ENCODE data around the gene MORN3. TPM values are rescaled to one million over a fixed set of nuclear protein-coding genes. Genes with fewer than 3 reads are reported as not detected.

Gene MORN3
- total RNA-seq, 1 experiment from 2014 or later, result 0.76 TPM

- intact Hi-C loops (cut with micrococcal nuclease; ENCODE audit: unreplicated experiment), result no loop called here
- Mint-ChIP-seq H3K27me3 (ENCODE audit: unreplicated experiment) (no peaks in the 10 kb centered on the region), H3K4me1 (ENCODE audit: low read depth, unreplicated experiment) (peaks cover 41% of the 10 kb centered on the region), H3K9me3 (ENCODE audit: low read depth, unreplicated experiment) (no peaks in the 10 kb centered on the region), H3K27ac (ENCODE audit: unreplicated experiment) (no peak overlapping the region), H3K4me3 (ENCODE audit: low read depth, unreplicated experiment) (no peak overlapping the region), H3K36me3 (ENCODE audit: insufficient read depth, unreplicated experiment) (peaks cover 23% of the 10 kb centered on the region)
- TF ChIP-seq, protein P1, sequence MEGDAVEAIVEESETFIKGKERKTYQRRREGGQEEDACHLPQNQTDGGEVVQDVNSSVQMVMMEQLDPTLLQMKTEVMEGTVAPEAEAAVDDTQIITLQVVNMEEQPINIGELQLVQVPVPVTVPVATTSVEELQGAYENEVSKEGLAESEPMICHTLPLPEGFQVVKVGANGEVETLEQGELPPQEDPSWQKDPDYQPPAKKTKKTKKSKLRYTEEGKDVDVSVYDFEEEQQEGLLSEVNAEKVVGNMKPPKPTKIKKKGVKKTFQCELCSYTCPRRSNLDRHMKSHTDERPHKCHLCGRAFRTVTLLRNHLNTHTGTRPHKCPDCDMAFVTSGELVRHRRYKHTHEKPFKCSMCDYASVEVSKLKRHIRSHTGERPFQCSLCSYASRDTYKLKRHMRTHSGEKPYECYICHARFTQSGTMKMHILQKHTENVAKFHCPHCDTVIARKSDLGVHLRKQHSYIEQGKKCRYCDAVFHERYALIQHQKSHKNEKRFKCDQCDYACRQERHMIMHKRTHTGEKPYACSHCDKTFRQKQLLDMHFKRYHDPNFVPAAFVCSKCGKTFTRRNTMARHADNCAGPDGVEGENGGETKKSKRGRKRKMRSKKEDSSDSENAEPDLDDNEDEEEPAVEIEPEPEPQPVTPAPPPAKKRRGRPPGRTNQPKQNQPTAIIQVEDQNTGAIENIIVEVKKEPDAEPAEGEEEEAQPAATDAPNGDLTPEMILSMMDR (IDR thresholded peaks at IDR 0.05; ENCODE audit: unreplicated experiment), result no peak
- CTCF ChIA-PET, result no interaction called here
- no peak for DNase-seq
- no TSS peak for BruUV-seq (replicated peaks)
Observed at GRCh38 chr12:121632069-121632970, 37.1 kb downstream of the MORN3 start.

DNA sequence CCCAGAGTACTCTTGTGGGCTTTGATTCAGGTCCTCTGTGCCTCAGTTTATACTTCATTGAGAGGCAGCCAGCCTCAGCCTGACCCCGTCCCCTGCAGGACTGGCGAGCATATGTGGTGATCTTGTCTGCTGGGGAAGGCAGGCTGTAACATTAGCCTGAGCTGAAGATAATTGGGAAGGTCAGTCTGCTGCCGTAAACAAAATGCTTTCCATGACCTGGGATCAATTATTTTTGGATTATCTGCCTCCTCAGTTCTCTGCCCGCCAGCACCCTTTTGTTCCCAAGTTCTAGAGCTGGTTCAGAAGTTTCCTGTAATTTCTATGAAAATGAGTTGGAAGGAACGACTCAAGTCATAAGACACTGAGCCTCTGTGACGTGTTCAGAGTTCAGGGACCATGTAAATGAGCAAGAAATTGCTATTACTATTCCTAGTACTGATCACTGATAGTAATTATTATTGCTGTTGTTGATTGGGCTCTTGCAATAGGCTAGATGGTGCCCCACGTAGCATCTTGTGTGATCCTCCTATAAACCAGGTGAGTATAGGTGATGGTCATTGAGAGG, 38.6 kb downstream of the MORN3 start:
- no peak overlapping the region for H3K27ac Mint-ChIP-seq (ENCODE audit: unreplicated experiment)
- CTCF ChIA-PET, result interaction anchor here (0.7 kb wide), 1 partner anchor 410 kb away, joined by 4 read pairs; no protein-coding TSS in a partner anchor
- H3K9me3 Mint-ChIP-seq (ENCODE audit: low read depth, unreplicated experiment), result no peaks in the 10 kb centered on the region

GRCh38 chr12:121628536-121628935, 40.9 kb downstream of the MORN3 start:
- H3K4me3 Mint-ChIP-seq (ENCODE audit: low read depth, unreplicated experiment), result peak overlapping the region; percentile 76
- no peaks in the 10 kb centered on the region for H3K27me3 Mint-ChIP-seq (ENCODE audit: unreplicated experiment)
- intact Hi-C loops (cut with micrococcal nuclease; ENCODE audit: unreplicated experiment), result loop anchor here (5.0 kb wide), 1 partner anchor 44 kb away; no protein-coding TSS in a partner anchor
- no peaks in the 10 kb centered on the region for H3K9me3 Mint-ChIP-seq (ENCODE audit: low read depth, unreplicated experiment)
- H3K4me1 Mint-ChIP-seq (ENCODE audit: low read depth, unreplicated experiment), result peaks cover 41% of the 10 kb centered on the region
- H3K27ac Mint-ChIP-seq (ENCODE audit: unreplicated experiment), result peak overlapping the region; percentile 67
- TSS peak; percentile 22 for BruUV-seq (replicated peaks)
- TF ChIP-seq, protein P1 (IDR thresholded peaks at IDR 0.05; ENCODE audit: unreplicated experiment), result no peak
- CTCF ChIA-PET, result interaction anchor here (0.7 to 5.1 kb wide), 5 partner anchors 16 to 568 kb away, joined by 3 to 61 read pairs (median 9); partner anchors contain the start of gene MORN3
- peaks cover 39% of the 10 kb centered on the region for H3K36me3 Mint-ChIP-seq (ENCODE audit: insufficient read depth, unreplicated experiment)
- no peak for DNase-seq

More for the DNA sequence above, 38.6 kb downstream of the MORN3 start:
- TF ChIP-seq, protein P1 (IDR thresholded peaks at IDR 0.05; ENCODE audit: unreplicated experiment), result no peak
- no peak overlapping the region for H3K4me3 Mint-ChIP-seq (ENCODE audit: low read depth, unreplicated experiment)
- no peaks in the 10 kb centered on the region for H3K27me3 Mint-ChIP-seq (ENCODE audit: unreplicated experiment)
- DNase-seq, result no peak
- H3K36me3 Mint-ChIP-seq (ENCODE audit: insufficient read depth, unreplicated experiment), result peaks cover 35% of the 10 kb centered on the region
- peaks cover 41% of the 10 kb centered on the region for H3K4me1 Mint-ChIP-seq (ENCODE audit: low read depth, unreplicated experiment)
- no TSS peak for BruUV-seq (replicated peaks)
- intact Hi-C loops (cut with micrococcal nuclease; ENCODE audit: unreplicated experiment), result no loop called here

- Mint-ChIP-seq H3K27me3 (ENCODE audit: unreplicated experiment) (no peaks in the 10 kb centered on the region), H3K4me3 (ENCODE audit: low read depth, unreplicated experiment) (peak overlapping the region; percentile 76), H3K36me3 (ENCODE audit: insufficient read depth, unreplicated experiment) (peaks cover 39% of the 10 kb centered on the region), H3K4me1 (ENCODE audit: low read depth, unreplicated experiment) (peaks cover 41% of the 10 kb centered on the region), H3K9me3 (ENCODE audit: low read depth, unreplicated experiment) (no peaks in the 10 kb centered on the region), H3K27ac (ENCODE audit: unreplicated experiment) (peak overlapping the region; percentile 67)
- BruUV-seq (replicated peaks), result no TSS peak
- DNase-seq, result peak; percentile 20
- TF ChIP-seq, protein P1 (IDR thresholded peaks at IDR 0.05; ENCODE audit: unreplicated experiment), result no peak
- intact Hi-C loops (cut with micrococcal nuclease; ENCODE audit: unreplicated experiment), result loop anchor here (5.0 kb wide), 1 partner anchor 44 kb away; no protein-coding TSS in a partner anchor
- CTCF ChIA-PET, result interaction anchor here (0.6 to 5.1 kb wide), 7 partner anchors 16 to 160 kb away, joined by 3 to 61 read pairs (median 3); partner anchors contain the start of gene MORN3
Observed at GRCh38 chr12:121628037-121628436, 41.4 kb downstream of the MORN3 start.

All from Calu3 (cell line).